ENCODE results near the gene JADE2. TPM values are rescaled to one million over a fixed set of nuclear protein-coding genes. Genes with fewer than 3 reads are reported as not detected.

JADE2 gene
- total and polyA plus RNA-seq, 2 donors (not counting 3 experiments of a cell fraction or from before 2014, with no cell fraction given), result 11.6 to 31.1 TPM

- no TSS peak for BruUV-seq (replicated peaks)
- H4K20me1 ChIP-seq (replicated peaks; ENCODE audit: control insufficient read depth, extremely low read depth, insufficient read depth, low read length), result no peaks in the 10 kb centered on the region
- no peaks in the 10 kb centered on the region for H3K79me2 ChIP-seq (ENCODE audit: control insufficient read depth, insufficient read depth, low read length)
- H3K27ac ChIP-seq (ENCODE audit: insufficient read depth, low read depth, low read length), result no peak overlapping the region
- H3K27me3 ChIP-seq (ENCODE audit: control insufficient read depth in 2 of 2, insufficient read depth in 2 of 2, low read length in 2 of 2), result no peaks in the 10 kb centered on the region
- ChIA-PET POLR2A (no interaction called here), CTCF (interaction anchor here (0.8 to 2.8 kb wide), 5 partner anchors 8 to 99 kb away, joined by 3 to 13 read pairs (median 4); partner anchors contain the start of gene JADE2)
- intact Hi-C loops (cut with micrococcal nuclease), result no loop called here
- no peak overlapping the region for H3K4me3 ChIP-seq (replicated peaks in 1 of 3; ENCODE audit: insufficient read depth in 1 of 3, low read depth in 1 of 3, low read length in 3 of 3)
- DNase-seq (ENCODE audit: low read depth, low spot score) (no peak), FAIRE-seq (no peak)
- H2AFZ ChIP-seq (ENCODE audit: low read depth, low read length), result no peak overlapping the region
- H3K9ac ChIP-seq (replicated peaks; ENCODE audit: extremely low read depth, insufficient read depth, low read length), result no peak overlapping the region
- TF ChIP-seq JUN (IDR thresholded peaks at IDR 0.05; ENCODE audit: borderline replicate concordance, insufficient read depth, insufficient read length, low read depth), result no peak
- no peak for TF ChIP-seq EZH2 (IDR thresholded peaks at IDR 0.05; ENCODE audit: borderline replicate concordance, low read depth, low read length, severe bottlenecking)
- TF ChIP-seq CTCF (IDR thresholded peaks at IDR 0.05; ENCODE audit: extremely low read depth in 1 of 2, insufficient read depth in 1 of 2, low read depth in 1 of 2, low read length in 2 of 2), result no peak
- TF ChIP-seq GATA2 (IDR thresholded peaks at IDR 0.05; ENCODE audit: insufficient read depth, insufficient read length, low read depth, low read length), result no peak
- TF ChIP-seq MYC (IDR thresholded peaks at IDR 0.05; ENCODE audit: low read depth, low read length), result no peak
- no peak for TF ChIP-seq MAX (IDR thresholded peaks at IDR 0.05; ENCODE audit: insufficient read depth, insufficient read length)
- TF ChIP-seq FOS (IDR thresholded peaks at IDR 0.05; ENCODE audit: borderline replicate concordance, insufficient read depth, low read length), result no peak
- TF ChIP-seq POLR2A (IDR thresholded peaks at IDR 0.05; ENCODE audit: low read depth, low read length), result no peak
- TF ChIP-seq POLR2AphosphoS5 (IDR thresholded peaks at IDR 0.05; ENCODE audit: insufficient read depth, low read depth, low read length), result no peak
- H3K9me1 ChIP-seq (replicated peaks; ENCODE audit: control insufficient read depth, extremely low read depth, insufficient read depth, low read length), result no peaks in the 10 kb centered on the region
- dilution Hi-C loops (cut with MboI; ENCODE audit: extremely low pct_ligation_motif_present, low sequenced_read_pairs), result no loop called here
- peaks cover 15% of the 10 kb centered on the region for H3K4me1 ChIP-seq (ENCODE audit: control insufficient read depth, extremely low read depth, insufficient read depth, low read length)
- H3K4me2 ChIP-seq (ENCODE audit: insufficient read depth, low read length), result no peak overlapping the region
- no peaks in the 10 kb centered on the region for H3K9me3 ChIP-seq (replicated peaks; ENCODE audit: control insufficient read depth, insufficient read depth, low read length)
- no peaks in the 10 kb centered on the region for H3K36me3 ChIP-seq (ENCODE audit: control insufficient read depth in 2 of 2, extremely low read depth in 1 of 2, insufficient read depth in 2 of 2, low read length in 2 of 2)
Observed at GRCh38 chr5:134512661-134512999, 12.8 kb upstream of the JADE2 start.
